Measurements from ENCODE around the gene SUGCT.

GRCh38 chr7:40726559-40726958 lies 591.8 kb downstream of the SUGCT start:
- TF ChIP-seq CTCF (IDR thresholded peaks at IDR 0.05), result no peak
- TF ChIP-seq POLR2AphosphoS5 (IDR thresholded peaks at IDR 0.05), result no peak
- no peak for TF ChIP-seq POLR2A (IDR thresholded peaks at IDR 0.05)
- TF ChIP-seq EP300 (IDR thresholded peaks at IDR 0.05), result no peak
